K562 (cell line): ENCODE data around the gene ZKSCAN8. TPM values are rescaled to one million over a fixed set of nuclear protein-coding genes. Genes with fewer than 3 reads are reported as not detected.
A peak's percentile ranks its signal among the peaks of the same experiment; 100 is the strongest.

Experiments
- JUND ChIP-seq, 2 experiments: IDR thresholded peaks; 2 replicates in 1 of 2; 3 replicates in 1 of 2; pipeline ENCODE4 v1.6.1; 2011; ENCODE audit warnings: borderline replicate concordance in 2 of 2, low read depth in 2 of 2, low read length in 2 of 2, improper control_type of control experiment in 1 of 2, missing biosample characterization in 1 of 2, missing genetic modification characterization in 1 of 2, missing genetic modification reagents in 1 of 2
- KDM4B ChIP-seq, 2 experiments: fragments of 450-650 bp in 1 of 2; sonication (generic) in 1 of 2; IDR thresholded peaks; 2 replicates each; pipeline ENCODE4 v1.6.1; 2016 to 2017; ENCODE audit warnings: borderline replicate concordance in 2 of 2, antibody characterized with exemption in 1 of 2, low read depth in 1 of 2, mild to moderate bottlenecking in 1 of 2
- SAP30 ChIP-seq: fragments of 200-600 bp; sonication (generic); IDR thresholded peaks from 2 replicates; pipeline ENCODE4 v1.6.1; 2012; ENCODE audit warnings: borderline replicate concordance, low read depth, mild to moderate bottlenecking, moderate library complexity, low read length, control low read depth, inconsistent platforms; ENCODE audit not compliant: insufficient read depth, poor library complexity, severe bottlenecking
- SMAD4 ChIP-seq: fragments of 250-450 bp; sonication (Bioruptor Pico); conservative IDR thresholded peaks from 2 replicates; pipeline ENCODE4 v1.8.0; 2021; ENCODE audit warnings: inconsistent platforms, mild to moderate bottlenecking, moderate library complexity
- TAF1 ChIP-seq: IDR thresholded peaks from 2 replicates; pipeline ENCODE4 v1.6.1; 2011; ENCODE audit warnings: mild to moderate bottlenecking, low read length, moderate library complexity; ENCODE audit not compliant: insufficient read depth, control insufficient read depth, severe bottlenecking; ENCODE audit errors: extremely low read depth
- ZNF239 ChIP-seq: fragments of 250-450 bp; sonication (Bioruptor Pico); IDR thresholded peaks from 2 replicates; pipeline ENCODE4 v1.4.0; 2020; ENCODE audit warnings: mild to moderate bottlenecking
- ZNF766 ChIP-seq: fragments of 200-800 bp; sonication (Bioruptor generic); conservative IDR thresholded peaks from 2 replicates; pipeline ENCODE4 v1.6.1; 2016; ENCODE audit warnings: missing genetic modification characterization, missing compliant biosample characterization
- polyA plus RNA-seq, 8 experiments: library from polyadenylated mRNA; depleted of rRNA in 4 of 8; stranded (reverse) in 5 of 8; unstranded in 3 of 8; fragments of >200 nt; fragmentation: Nextera tagmentation in 2 of 8; fragmentation: Illumina TruSeq in 1 of 8; extraction: Ambion mirVana in 2 of 8; extraction: Trizol in 1 of 8; gene quantifications; 2 replicates each; pipeline versions ENCODE4 v1.2.1 to v1.2.3, GENCODE V29; 2011 to 2014; ENCODE audit warnings: inconsistent platforms in 1 of 8, missing spikeins in 1 of 8
- total RNA-seq, 7 experiments: library from RNA; depleted of rRNA in 6 of 7; stranded (reverse); fragments of >200 nt in 6 of 7; fragmentation: Illumina TruSeq in 2 of 7; extraction: Trizol in 2 of 7; gene quantifications; 2 replicates each; pipeline versions ENCODE4 v1.2.1 to v1.2.3, GENCODE V29; 2011 to 2021; ENCODE audit warnings: low replicate concordance in 1 of 7
- TF ChIP-seq, protein P1 (sequence below): fragments of 450-650 bp; IDR thresholded peaks from 2 replicates; pipeline ENCODE4 v1.6.1; 2016; ENCODE audit warnings: low read depth
- TF ChIP-seq, protein P2 (sequence below): fragments of 450-650 bp; formaldehyde crosslinking; IDR thresholded peaks from 2 replicates; pipeline ENCODE4 v1.4.0; 2020; ENCODE audit warnings: mild to moderate bottlenecking, moderate library complexity
- TF ChIP-seq, protein P3 (sequence below): sonication (generic); formaldehyde crosslinking; IDR thresholded peaks from 2 replicates; pipeline ENCODE4 v1.8.0; 2022; ENCODE audit warnings: mild to moderate bottlenecking, missing genetic modification reagents

ZKSCAN8 gene
- total and polyA plus RNA-seq, 9 of the 15 experiments (the other 6 are each of a cell fraction or from before 2014, with no cell fraction given) = 3.3 to 37.7 (median 21.7) TPM

DNA sequence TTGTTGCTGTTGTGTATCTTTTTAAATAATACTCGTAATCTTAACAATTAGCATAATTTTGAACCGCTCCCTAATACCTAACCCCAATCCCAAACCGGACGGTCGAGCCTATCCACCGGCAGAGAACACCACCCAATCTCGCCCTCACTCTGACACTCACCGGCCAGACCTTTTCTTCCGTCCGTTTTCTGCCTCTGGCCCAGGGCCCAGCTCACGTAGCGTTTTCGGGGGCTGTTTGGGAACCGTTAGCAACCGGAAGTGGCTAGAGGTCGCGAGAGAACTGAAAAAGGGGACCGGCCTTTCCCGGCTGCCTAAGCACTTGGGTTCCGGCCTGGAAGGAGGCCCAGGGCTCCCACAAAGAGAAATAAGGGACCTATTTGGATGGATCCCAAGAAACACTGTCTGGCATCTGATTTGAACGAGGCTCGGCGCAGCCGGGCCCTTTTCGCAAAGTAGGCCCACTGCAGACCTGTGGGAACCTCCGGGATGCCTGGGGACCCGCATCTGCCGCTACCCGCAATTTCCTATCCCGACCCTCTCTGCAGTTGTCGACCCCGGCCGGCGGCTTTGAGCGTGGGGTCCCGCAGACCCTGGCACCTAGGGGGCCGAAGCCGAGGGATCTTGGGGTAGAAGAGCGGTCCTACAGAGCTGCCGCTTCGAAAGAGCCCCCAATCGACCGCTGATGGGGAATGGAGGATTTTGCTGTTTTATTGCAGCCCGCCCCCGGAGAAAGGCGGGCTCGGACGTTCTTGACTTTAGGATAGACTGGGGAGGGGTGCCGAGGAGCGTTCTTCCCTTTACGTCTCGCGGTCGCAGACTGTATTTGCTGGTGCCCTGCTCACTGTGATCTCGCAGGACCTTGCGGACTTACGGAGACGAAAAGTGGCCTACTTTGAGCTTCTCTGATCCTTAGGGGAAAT lies 4.8 kb upstream of the ZKSCAN8 start (continued):
- TF ChIP-seq, protein P1, sequence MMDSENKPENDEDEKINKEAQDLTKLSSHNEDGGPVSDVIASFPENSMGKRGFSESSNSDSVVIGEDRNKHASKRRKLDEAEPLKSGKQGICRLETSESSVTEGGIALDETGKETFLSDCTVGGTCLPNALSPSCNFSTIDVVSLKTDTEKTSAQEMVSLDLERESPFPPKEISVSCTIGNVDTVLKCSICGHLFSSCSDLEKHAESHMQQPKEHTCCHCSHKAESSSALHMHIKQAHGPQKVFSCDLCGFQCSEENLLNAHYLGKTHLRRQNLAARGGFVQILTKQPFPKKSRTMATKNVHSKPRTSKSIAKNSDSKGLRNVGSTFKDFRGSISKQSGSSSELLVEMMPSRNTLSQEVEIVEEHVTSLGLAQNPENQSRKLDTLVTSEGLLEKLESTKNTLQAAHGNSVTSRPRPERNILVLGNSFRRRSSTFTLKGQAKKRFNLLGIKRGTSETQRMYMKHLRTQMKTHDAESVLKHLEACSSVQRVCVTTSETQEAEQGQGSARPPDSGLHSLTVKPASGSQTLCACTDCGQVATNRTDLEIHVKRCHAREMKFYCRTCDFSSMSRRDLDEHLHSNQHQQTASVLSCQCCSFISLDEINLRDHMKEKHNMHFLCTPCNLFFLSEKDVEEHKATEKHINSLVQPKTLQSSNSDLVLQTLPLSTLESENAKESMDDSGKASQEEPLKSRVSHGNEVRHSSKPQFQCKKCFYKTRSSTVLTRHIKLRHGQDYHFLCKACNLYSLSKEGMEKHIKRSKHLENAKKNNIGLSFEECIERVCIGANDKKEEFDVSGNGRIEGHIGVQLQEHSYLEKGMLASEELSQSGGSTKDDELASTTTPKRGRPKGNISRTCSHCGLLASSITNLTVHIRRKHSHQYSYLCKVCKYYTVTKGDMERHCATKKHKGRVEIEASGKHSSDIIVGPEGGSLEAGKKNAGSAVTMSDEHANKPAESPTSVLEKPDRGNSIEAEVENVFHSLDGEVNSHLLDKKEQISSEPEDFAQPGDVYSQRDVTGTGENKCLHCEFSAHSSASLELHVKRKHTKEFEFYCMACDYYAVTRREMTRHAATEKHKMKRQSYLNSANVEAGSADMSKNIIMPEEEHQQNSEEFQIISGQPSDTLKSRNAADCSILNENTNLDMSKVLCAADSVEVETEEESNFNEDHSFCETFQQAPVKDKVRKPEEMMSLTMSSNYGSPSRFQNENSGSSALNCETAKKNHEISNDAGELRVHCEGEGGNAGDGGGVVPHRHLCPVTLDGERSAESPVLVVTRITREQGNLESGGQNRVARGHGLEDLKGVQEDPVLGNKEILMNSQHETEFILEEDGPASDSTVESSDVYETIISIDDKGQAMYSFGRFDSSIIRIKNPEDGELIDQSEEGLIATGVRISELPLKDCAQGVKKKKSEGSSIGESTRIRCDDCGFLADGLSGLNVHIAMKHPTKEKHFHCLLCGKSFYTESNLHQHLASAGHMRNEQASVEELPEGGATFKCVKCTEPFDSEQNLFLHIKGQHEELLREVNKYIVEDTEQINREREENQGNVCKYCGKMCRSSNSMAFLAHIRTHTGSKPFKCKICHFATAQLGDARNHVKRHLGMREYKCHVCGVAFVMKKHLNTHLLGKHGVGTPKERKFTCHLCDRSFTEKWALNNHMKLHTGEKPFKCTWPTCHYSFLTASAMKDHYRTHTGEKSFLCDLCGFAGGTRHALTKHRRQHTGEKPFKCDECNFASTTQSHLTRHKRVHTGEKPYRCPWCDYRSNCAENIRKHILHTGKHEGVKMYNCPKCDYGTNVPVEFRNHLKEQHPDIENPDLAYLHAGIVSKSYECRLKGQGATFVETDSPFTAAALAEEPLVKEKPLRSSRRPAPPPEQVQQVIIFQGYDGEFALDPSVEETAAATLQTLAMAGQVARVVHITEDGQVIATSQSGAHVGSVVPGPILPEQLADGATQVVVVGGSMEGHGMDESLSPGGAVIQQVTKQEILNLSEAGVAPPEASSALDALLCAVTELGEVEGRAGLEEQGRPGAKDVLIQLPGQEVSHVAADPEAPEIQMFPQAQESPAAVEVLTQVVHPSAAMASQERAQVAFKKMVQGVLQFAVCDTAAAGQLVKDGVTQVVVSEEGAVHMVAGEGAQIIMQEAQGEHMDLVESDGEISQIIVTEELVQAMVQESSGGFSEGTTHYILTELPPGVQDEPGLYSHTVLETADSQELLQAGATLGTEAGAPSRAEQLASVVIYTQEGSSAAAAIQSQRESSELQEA = no peak
- peak; percentile 85 for TF ChIP-seq JUND (IDR thresholded peaks at IDR 0.05; ENCODE audit: borderline replicate concordance, low read depth, low read length)
- TF ChIP-seq JUND (tag; IDR thresholded peaks at IDR 0.05; ENCODE audit: borderline replicate concordance, low read depth, low read length) = peak; percentile 69; the same call in 1 of the 3 replicates
- peak; percentile 99 for TF ChIP-seq TAF1
- TF ChIP-seq SMAD4 (CRISPR knock-in tag) = peak; percentile 90
- TF ChIP-seq, protein P2, sequence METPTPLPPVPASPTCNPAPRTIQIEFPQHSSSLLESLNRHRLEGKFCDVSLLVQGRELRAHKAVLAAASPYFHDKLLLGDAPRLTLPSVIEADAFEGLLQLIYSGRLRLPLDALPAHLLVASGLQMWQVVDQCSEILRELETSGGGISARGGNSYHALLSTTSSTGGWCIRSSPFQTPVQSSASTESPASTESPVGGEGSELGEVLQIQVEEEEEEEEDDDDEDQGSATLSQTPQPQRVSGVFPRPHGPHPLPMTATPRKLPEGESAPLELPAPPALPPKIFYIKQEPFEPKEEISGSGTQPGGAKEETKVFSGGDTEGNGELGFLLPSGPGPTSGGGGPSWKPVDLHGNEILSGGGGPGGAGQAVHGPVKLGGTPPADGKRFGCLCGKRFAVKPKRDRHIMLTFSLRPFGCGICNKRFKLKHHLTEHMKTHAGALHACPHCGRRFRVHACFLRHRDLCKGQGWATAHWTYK = peak; percentile 49
- peak; percentile 64 for TF ChIP-seq ZNF766
- TF ChIP-seq KDM4B (IDR thresholded peaks at IDR 0.05; ENCODE audit: borderline replicate concordance in 2 of 2, low read depth in 1 of 2) = peak in 1 of 2 experiments; percentile 97; a peak in 2 of 4 replicates
- TF ChIP-seq SAP30 = peak; percentile 31
- TF ChIP-seq ZNF239 (CRISPR knock-in tag) = peak; percentile 67
- TF ChIP-seq, protein P3, sequence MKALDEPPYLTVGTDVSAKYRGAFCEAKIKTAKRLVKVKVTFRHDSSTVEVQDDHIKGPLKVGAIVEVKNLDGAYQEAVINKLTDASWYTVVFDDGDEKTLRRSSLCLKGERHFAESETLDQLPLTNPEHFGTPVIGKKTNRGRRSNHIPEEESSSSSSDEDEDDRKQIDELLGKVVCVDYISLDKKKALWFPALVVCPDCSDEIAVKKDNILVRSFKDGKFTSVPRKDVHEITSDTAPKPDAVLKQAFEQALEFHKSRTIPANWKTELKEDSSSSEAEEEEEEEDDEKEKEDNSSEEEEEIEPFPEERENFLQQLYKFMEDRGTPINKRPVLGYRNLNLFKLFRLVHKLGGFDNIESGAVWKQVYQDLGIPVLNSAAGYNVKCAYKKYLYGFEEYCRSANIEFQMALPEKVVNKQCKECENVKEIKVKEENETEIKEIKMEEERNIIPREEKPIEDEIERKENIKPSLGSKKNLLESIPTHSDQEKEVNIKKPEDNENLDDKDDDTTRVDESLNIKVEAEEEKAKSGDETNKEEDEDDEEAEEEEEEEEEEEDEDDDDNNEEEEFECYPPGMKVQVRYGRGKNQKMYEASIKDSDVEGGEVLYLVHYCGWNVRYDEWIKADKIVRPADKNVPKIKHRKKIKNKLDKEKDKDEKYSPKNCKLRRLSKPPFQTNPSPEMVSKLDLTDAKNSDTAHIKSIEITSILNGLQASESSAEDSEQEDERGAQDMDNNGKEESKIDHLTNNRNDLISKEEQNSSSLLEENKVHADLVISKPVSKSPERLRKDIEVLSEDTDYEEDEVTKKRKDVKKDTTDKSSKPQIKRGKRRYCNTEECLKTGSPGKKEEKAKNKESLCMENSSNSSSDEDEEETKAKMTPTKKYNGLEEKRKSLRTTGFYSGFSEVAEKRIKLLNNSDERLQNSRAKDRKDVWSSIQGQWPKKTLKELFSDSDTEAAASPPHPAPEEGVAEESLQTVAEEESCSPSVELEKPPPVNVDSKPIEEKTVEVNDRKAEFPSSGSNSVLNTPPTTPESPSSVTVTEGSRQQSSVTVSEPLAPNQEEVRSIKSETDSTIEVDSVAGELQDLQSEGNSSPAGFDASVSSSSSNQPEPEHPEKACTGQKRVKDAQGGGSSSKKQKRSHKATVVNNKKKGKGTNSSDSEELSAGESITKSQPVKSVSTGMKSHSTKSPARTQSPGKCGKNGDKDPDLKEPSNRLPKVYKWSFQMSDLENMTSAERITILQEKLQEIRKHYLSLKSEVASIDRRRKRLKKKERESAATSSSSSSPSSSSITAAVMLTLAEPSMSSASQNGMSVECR (CRISPR knock-in tag) = peak; percentile 80
